ENCODE results near the gene P2RY8. TPM values are rescaled to one million over a fixed set of nuclear protein-coding genes. Genes with fewer than 3 reads are reported as not detected.

P2RY8 gene
- total RNA-seq, 1 experiment from 2014 or later = not detected

DNA sequence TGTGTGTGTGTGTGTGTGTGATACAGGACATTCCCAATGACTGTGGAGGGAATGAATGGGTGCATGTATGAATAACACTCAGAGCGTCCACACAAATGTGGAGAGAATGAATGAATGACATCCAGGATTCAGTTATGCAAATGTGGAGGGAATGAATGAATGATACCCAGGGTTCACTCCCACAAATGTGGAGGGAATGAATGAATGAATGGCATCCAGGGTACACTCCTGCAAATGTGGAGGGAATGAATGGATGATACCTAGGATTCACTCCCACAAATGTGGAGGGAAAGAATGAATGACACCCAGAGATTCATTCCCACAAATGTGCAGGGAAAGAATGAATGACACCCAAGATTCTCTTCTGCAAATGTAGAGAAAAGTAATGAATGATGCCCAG, 48.2 kb downstream of the P2RY8 start:
- no TSS peak for BruUV-seq (replicated peaks)
- POLR2A ChIA-PET = no interaction called here
- H3K27ac Mint-ChIP-seq (ENCODE audit: unreplicated experiment) = no peak overlapping the region

DNA sequence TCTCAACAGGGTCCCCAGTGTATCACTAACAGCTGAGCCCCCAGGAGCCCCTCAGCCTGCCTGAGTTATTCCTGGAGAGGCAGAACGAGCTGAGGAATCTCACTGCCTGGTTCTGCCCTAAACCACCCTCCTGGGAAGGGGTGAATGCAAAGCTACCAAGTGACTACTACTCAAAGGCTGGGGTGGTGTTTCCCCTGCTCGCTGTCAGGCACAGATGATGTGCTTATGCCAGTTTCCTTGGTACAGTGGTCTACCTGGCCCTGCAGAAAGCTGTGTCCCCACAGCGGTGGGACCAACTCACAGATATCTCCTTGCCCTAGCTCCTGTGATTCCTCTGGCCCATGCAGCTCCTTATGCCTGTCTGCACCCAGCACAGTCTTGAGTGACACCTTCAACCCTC, 48.8 kb downstream of the P2RY8 start:
- no peaks in the 10 kb centered on the region for H3K27me3 Mint-ChIP-seq (ENCODE audit: insufficient read depth, unreplicated experiment)
- intact Hi-C loops (cut with micrococcal nuclease; ENCODE audit: unreplicated experiment) = no loop called here
- TF ChIP-seq, protein P1, sequence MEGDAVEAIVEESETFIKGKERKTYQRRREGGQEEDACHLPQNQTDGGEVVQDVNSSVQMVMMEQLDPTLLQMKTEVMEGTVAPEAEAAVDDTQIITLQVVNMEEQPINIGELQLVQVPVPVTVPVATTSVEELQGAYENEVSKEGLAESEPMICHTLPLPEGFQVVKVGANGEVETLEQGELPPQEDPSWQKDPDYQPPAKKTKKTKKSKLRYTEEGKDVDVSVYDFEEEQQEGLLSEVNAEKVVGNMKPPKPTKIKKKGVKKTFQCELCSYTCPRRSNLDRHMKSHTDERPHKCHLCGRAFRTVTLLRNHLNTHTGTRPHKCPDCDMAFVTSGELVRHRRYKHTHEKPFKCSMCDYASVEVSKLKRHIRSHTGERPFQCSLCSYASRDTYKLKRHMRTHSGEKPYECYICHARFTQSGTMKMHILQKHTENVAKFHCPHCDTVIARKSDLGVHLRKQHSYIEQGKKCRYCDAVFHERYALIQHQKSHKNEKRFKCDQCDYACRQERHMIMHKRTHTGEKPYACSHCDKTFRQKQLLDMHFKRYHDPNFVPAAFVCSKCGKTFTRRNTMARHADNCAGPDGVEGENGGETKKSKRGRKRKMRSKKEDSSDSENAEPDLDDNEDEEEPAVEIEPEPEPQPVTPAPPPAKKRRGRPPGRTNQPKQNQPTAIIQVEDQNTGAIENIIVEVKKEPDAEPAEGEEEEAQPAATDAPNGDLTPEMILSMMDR (IDR thresholded peaks at IDR 0.05; ENCODE audit: insufficient read depth in 1 of 2, low read depth in 1 of 2, low read length in 1 of 2, severe bottlenecking in 1 of 2, unreplicated experiment in 1 of 2) = no peak
- H3K36me3 Mint-ChIP-seq (ENCODE audit: insufficient read depth, unreplicated experiment) = peaks cover 6% of the 10 kb centered on the region
- H3K4me3 Mint-ChIP-seq (ENCODE audit: unreplicated experiment) = no peak overlapping the region
- no TSS peak for BruUV-seq (replicated peaks)
- DNase-seq = no peak
- H3K27ac Mint-ChIP-seq (ENCODE audit: unreplicated experiment) = no peak overlapping the region
- H3K27me3 ChIP-seq (replicated peaks; ENCODE audit: control insufficient read depth, insufficient read depth, low read length) = no peaks in the 10 kb centered on the region
- no peaks in the 10 kb centered on the region for H3K4me1 Mint-ChIP-seq (ENCODE audit: low read depth, unreplicated experiment)
- H3K4me3 ChIP-seq (ENCODE audit: low read depth, low read length) = no peak overlapping the region
- POLR2A ChIA-PET = no interaction called here
- no peaks in the 10 kb centered on the region for H3K36me3 ChIP-seq (ENCODE audit: control insufficient read depth, insufficient read depth, low read length)
- CTCF ChIA-PET = no interaction called here
- H3K4me1 ChIP-seq = no peaks in the 10 kb centered on the region
- peaks cover 10% of the 10 kb centered on the region for H3K9me3 ChIP-seq
- peaks cover 9% of the 10 kb centered on the region for H3K9me3 Mint-ChIP-seq (ENCODE audit: unreplicated experiment)

More for the DNA sequence above, 48.2 kb downstream of the P2RY8 start:
- TF ChIP-seq, protein P1 (IDR thresholded peaks at IDR 0.05; ENCODE audit: insufficient read depth in 1 of 2, low read depth in 1 of 2, low read length in 1 of 2, severe bottlenecking in 1 of 2, unreplicated experiment in 1 of 2) = no peak
- intact Hi-C loops (cut with micrococcal nuclease; ENCODE audit: unreplicated experiment) = no loop called here
- no peak for DNase-seq
- Mint-ChIP-seq H3K4me1 (ENCODE audit: low read depth, unreplicated experiment) (no peaks in the 10 kb centered on the region), H3K27me3 (ENCODE audit: insufficient read depth, unreplicated experiment) (no peaks in the 10 kb centered on the region), H3K9me3 (ENCODE audit: unreplicated experiment) (peaks cover 9% of the 10 kb centered on the region), H3K36me3 (ENCODE audit: insufficient read depth, unreplicated experiment) (peaks cover 6% of the 10 kb centered on the region), H3K4me3 (ENCODE audit: unreplicated experiment) (no peak overlapping the region)
- H3K9me3 ChIP-seq = peaks cover 10% of the 10 kb centered on the region
- H3K4me3 ChIP-seq (ENCODE audit: low read depth, low read length) = no peak overlapping the region
- CTCF ChIA-PET = no interaction called here
- H3K36me3 ChIP-seq (ENCODE audit: control insufficient read depth, insufficient read depth, low read length) = no peaks in the 10 kb centered on the region
- no peaks in the 10 kb centered on the region for H3K27me3 ChIP-seq (replicated peaks; ENCODE audit: control insufficient read depth, insufficient read depth, low read length)
- H3K4me1 ChIP-seq = no peaks in the 10 kb centered on the region

DNA sequence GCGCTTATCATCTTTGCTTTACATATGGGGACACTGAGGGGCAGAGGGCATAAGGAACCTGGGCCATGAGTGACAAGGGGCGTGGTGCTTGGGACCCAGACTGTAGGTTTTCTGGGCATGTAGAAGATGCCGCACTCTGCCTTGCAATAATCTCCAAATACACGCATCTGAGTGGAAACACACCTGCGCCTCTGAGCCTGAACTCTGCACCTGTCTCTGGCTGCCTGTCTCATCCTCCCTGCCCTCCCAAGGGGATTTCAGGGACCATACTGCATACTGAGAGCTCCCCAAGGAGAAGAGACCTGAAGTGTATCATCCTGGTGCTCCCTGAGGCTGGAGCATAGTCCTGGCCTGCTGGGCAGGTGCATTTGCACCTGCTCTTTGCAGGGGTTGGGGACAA, 49.6 kb downstream of the P2RY8 start:
- H3K4me3 ChIP-seq (ENCODE audit: low read depth, low read length) = no peak overlapping the region
- H3K4me1 ChIP-seq = no peaks in the 10 kb centered on the region
- ChIA-PET POLR2A (no interaction called here), CTCF (no interaction called here)
- H3K9me3 ChIP-seq = peaks cover 10% of the 10 kb centered on the region
- H3K27ac Mint-ChIP-seq (ENCODE audit: unreplicated experiment) = no peak overlapping the region
- peaks cover 9% of the 10 kb centered on the region for H3K9me3 Mint-ChIP-seq (ENCODE audit: unreplicated experiment)
- H3K36me3 Mint-ChIP-seq (ENCODE audit: insufficient read depth, unreplicated experiment) = peaks cover 6% of the 10 kb centered on the region
- intact Hi-C loops (cut with micrococcal nuclease; ENCODE audit: unreplicated experiment) = no loop called here
- TF ChIP-seq, protein P1 (IDR thresholded peaks at IDR 0.05; ENCODE audit: insufficient read depth in 1 of 2, low read depth in 1 of 2, low read length in 1 of 2, severe bottlenecking in 1 of 2, unreplicated experiment in 1 of 2) = no peak
- BruUV-seq (replicated peaks) = no TSS peak
- no peak for DNase-seq
- H3K36me3 ChIP-seq (ENCODE audit: control insufficient read depth, insufficient read depth, low read length) = no peaks in the 10 kb centered on the region
- H3K27me3 Mint-ChIP-seq (ENCODE audit: insufficient read depth, unreplicated experiment) = no peaks in the 10 kb centered on the region
- H3K27me3 ChIP-seq (replicated peaks; ENCODE audit: control insufficient read depth, insufficient read depth, low read length) = no peaks in the 10 kb centered on the region
- no peak overlapping the region for H3K4me3 Mint-ChIP-seq (ENCODE audit: unreplicated experiment)
- no peaks in the 10 kb centered on the region for H3K4me1 Mint-ChIP-seq (ENCODE audit: low read depth, unreplicated experiment)
